ENCODE results near the gene SLC37A1. TPM values are rescaled to one million over a fixed set of nuclear protein-coding genes. Genes with fewer than 3 reads are reported as not detected.

Gene SLC37A1
- total and polyA plus RNA-seq, 9 of the 15 experiments (the other 6 are each of a cell fraction or from before 2014, with no cell fraction given), result 0.06 to 3.4 (median 0.40) TPM

DNA sequence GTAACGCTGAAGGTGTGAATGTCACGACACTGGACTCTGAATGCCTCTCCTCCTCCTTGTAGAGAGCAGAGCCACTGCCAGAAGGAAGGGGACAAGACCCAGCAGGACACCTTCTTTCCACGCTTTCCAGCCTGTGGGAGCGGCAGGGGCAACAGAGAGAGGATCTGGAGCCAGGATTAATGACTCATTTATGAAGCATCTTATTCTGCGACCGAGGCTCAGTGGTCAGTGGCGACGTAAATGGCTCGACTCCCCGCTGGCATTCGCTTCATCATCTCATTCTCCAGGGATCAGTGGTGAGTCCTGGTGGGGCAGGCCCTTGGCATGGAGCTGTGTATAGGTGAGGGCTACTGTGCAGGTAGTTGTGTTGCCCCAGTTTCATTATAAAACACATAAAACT lies 4.6 kb downstream of the SLC37A1 start:
- 4% methylated on average over 11 of the region's 11 CpGs for WGBS (ENCODE audit: insufficient coverage, low coverage, missing lambda C conversion rate)
- no peaks in the 10 kb centered on the region for H3K9me3 ChIP-seq (replicated peaks; ENCODE audit: control insufficient read depth, insufficient read depth, low read depth, low read length)
- no peaks in the 10 kb centered on the region for H3K9me1 ChIP-seq (ENCODE audit: control insufficient read depth, insufficient read depth, low read length)
- POLR2A ChIA-PET, result no interaction called here
- no peaks in the 10 kb centered on the region for H3K79me2 ChIP-seq (ENCODE audit: control insufficient read depth, insufficient read depth, low read length)
- no peak for ATAC-seq
- no peak overlapping the region for H3K9ac ChIP-seq (ENCODE audit: insufficient read depth in 1 of 2, low read depth in 2 of 2, low read length in 2 of 2)
- TF ChIP-seq HDAC6 (IDR thresholded peaks at IDR 0.05; ENCODE audit: low read depth, low read length) (no peak), ZNF764 (CRISPR knock-in tag; IDR thresholded peaks at IDR 0.05; ENCODE audit: low read depth) (no peak), TFAM (CRISPR knock-in tag; conservative IDR thresholded peaks at IDR 0.05) (no peak), HSF4 (CRISPR knock-in tag; IDR thresholded peaks at IDR 0.05; ENCODE audit: borderline replicate concordance) (no peak), SNRNP70 (optimal IDR thresholded peaks at IDR 0.05; ENCODE audit: low read depth, low read length) (no peak), GTF2E2 (tag; IDR thresholded peaks at IDR 0.05) (no peak), YY1 (IDR thresholded peaks at IDR 0.05; ENCODE audit: borderline replicate concordance in 1 of 3, control insufficient read depth in 1 of 3, extremely low read depth in 1 of 3, insufficient read depth in 3 of 3, insufficient read length in 1 of 3, insufficient replicate concordance in 2 of 3, low read depth in 1 of 3, low read length in 2 of 3) (no peak), LCOR (CRISPR knock-in tag; IDR thresholded peaks at IDR 0.05) (no peak), NFE2 (IDR thresholded peaks at IDR 0.05; ENCODE audit: low read depth) (no peak), FOXA3 (CRISPR knock-in tag; conservative IDR thresholded peaks at IDR 0.05 in 1 of 2, IDR thresholded peaks at IDR 0.05 in 1 of 2) (no peak), POLR2A (conservative IDR thresholded peaks at IDR 0.05) (no peak), HMG20B (CRISPR knock-in tag; IDR thresholded peaks at IDR 0.05) (no peak), SRSF9 (IDR thresholded peaks at IDR 0.05; ENCODE audit: borderline replicate concordance, low read depth, low read length) (no peak)
- TF ChIP-seq, protein P1, sequence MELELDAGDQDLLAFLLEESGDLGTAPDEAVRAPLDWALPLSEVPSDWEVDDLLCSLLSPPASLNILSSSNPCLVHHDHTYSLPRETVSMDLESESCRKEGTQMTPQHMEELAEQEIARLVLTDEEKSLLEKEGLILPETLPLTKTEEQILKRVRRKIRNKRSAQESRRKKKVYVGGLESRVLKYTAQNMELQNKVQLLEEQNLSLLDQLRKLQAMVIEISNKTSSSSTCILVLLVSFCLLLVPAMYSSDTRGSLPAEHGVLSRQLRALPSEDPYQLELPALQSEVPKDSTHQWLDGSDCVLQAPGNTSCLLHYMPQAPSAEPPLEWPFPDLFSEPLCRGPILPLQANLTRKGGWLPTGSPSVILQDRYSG (tag; conservative IDR thresholded peaks at IDR 0.05; ENCODE audit: low read depth), result no peak
- TF ChIP-seq, protein P2, sequence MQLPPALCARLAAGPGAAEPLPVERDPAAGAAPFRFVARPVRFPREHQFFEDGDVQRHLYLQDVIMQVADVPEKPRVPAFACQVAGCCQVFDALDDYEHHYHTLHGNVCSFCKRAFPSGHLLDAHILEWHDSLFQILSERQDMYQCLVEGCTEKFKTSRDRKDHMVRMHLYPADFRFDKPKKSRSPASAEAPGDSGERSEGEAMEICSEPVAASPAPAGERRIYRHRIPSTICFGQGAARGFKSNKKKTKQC (CRISPR knock-in tag; IDR thresholded peaks at IDR 0.05), result no peak
- no peak overlapping the region for H3K27ac ChIP-seq (ENCODE audit: extremely low read depth, low read depth, low read length)
- H3K36me3 ChIP-seq (ENCODE audit: control insufficient read depth, insufficient read depth, low read length), result no peaks in the 10 kb centered on the region
- peaks cover 0 to 13% of the 10 kb centered on the region in 2 experiments; a peak in 2 of 5 replicates for H3K4me1 ChIP-seq (replicated peaks in 1 of 2; ENCODE audit: control insufficient read depth in 2 of 2, insufficient read depth in 2 of 2, low read length in 2 of 2)
- CTCF ChIA-PET (ENCODE audit: low intra/inter-chr PET ratio), result no interaction called here
- no peak overlapping the region for H2AFZ ChIP-seq (ENCODE audit: low read depth, low read length)
- in situ Hi-C loops (cut with MboI), result no loop called here
- BruUV-seq (replicated peaks), result no TSS peak
- no peak overlapping the region for H3K4me3 ChIP-seq
- intact Hi-C loops (cut with micrococcal nuclease), result no loop called here
- no peak for FAIRE-seq
- H3K27me3 ChIP-seq (ENCODE audit: control insufficient read depth in 2 of 2, insufficient read depth in 2 of 2, low read length in 2 of 2), result peaks cover 69 to 83% of the 10 kb centered on the region in 2 experiments
- DNase-seq (ENCODE audit: extremely low read depth in 1 of 4, low spot score in 3 of 4), result no peak
- H4K20me1 ChIP-seq (replicated peaks; ENCODE audit: control insufficient read depth, insufficient read depth, low read length), result peaks cover 6% of the 10 kb centered on the region; the same call in 1 of the 2 replicates
- H3K4me2 ChIP-seq (ENCODE audit: insufficient read depth, low read length), result no peak overlapping the region

All from K562 (cell line).